Endothelial cell (in vitro differentiated cells): ENCODE data around the gene CCDC51. TPM values are rescaled to one million over a fixed set of nuclear protein-coding genes. Genes with fewer than 3 reads are reported as not detected.

Experiments
- DNase-seq: peaks from one replicate; pipeline ENCODE4 v3.0.0; 2021; ENCODE audit warnings: low spot score
- H3K27ac Mint-ChIP-seq: one replicate; pipeline ENCODE4 v1.8.0; 2021; ENCODE audit warnings: mixed read lengths, inconsistent platforms; ENCODE audit not compliant: unreplicated experiment
- H3K27me3 Mint-ChIP-seq: one replicate; pipeline ENCODE4 v1.8.0; 2021; ENCODE audit warnings: mild to moderate bottlenecking, moderate library complexity, mixed read lengths, inconsistent platforms; ENCODE audit not compliant: unreplicated experiment
- H3K36me3 Mint-ChIP-seq: one replicate; pipeline ENCODE4 v1.8.0; 2021; ENCODE audit warnings: mild to moderate bottlenecking, low read depth, mixed read lengths, inconsistent platforms; ENCODE audit not compliant: unreplicated experiment
- H3K4me1 Mint-ChIP-seq: one replicate; pipeline ENCODE4 v1.8.0; 2021; ENCODE audit warnings: mild to moderate bottlenecking, mixed read lengths, inconsistent platforms; ENCODE audit not compliant: unreplicated experiment
- H3K4me3 Mint-ChIP-seq: one replicate; pipeline ENCODE4 v1.8.0; 2021; ENCODE audit warnings: mild to moderate bottlenecking, mixed read lengths, inconsistent platforms; ENCODE audit not compliant: unreplicated experiment
- H3K9me3 Mint-ChIP-seq: one replicate; pipeline ENCODE4 v1.8.0; 2021; ENCODE audit warnings: mixed read lengths, inconsistent platforms; ENCODE audit not compliant: unreplicated experiment
- CTCF ChIP-seq: fragments of 200-600 bp; sonication (generic); IDR thresholded peaks from one replicate; pipeline ENCODE4 v1.5.0; 2021; ENCODE audit warnings: antibody characterized with exemption; ENCODE audit not compliant: unreplicated experiment
- total RNA-seq: library from RNA; stranded (reverse); fragmentation: NEBNext Ultra II Directional; extraction: Animal tissue kit (Norgen Biotek cat#: 25700); gene quantifications from one replicate; pipeline ENCODE4 v1.2.1, GENCODE V29; 2021; ENCODE audit not compliant: unreplicated experiment

The CCDC51 gene
- total RNA-seq, 1 donor from 2014 or later: 11.8 TPM

DNA sequence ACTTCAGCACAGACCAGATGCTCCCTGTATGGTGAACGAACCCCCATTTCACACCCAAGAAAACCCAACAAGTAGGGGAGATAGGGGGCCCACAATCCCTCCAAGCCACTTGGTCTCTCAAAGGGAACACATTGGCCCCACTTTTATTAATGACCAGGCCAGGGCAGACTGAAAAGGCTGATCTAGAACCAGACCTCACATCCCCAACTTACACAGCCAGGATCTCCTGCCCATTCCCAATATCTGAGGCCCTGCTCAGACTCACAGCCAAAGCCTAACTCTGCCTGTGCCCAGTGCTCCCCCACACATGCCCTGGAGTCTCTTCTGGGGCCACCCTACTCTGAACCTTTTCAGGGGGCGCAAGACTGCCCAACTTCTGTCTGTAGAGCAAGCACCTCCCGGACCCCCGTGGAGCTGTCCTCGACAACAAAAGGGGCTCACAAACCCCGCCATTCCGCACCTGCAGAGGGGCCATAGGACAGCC, 11.8 kb downstream of the CCDC51 start:
- H3K27ac Mint-ChIP-seq: peak overlapping the region; percentile 64
- H3K27me3 Mint-ChIP-seq: peaks cover 23% of the 10 kb centered on the region
- DNase-seq: no peak
- peak overlapping the region; percentile 79 for H3K4me3 Mint-ChIP-seq
- no peaks in the 10 kb centered on the region for H3K9me3 Mint-ChIP-seq
- peaks cover 16% of the 10 kb centered on the region for H3K36me3 Mint-ChIP-seq
- H3K4me1 Mint-ChIP-seq: peaks cover 34% of the 10 kb centered on the region
- no peak for TF ChIP-seq CTCF

GRCh38 chr3:48427630-48427962, 12.3 kb downstream of the CCDC51 start:
- H3K4me1 Mint-ChIP-seq: peaks cover 34% of the 10 kb centered on the region
- no peak overlapping the region for H3K27ac Mint-ChIP-seq
- H3K9me3 Mint-ChIP-seq: no peaks in the 10 kb centered on the region
- no peak for DNase-seq
- peaks cover 20% of the 10 kb centered on the region for H3K36me3 Mint-ChIP-seq
- peak overlapping the region; percentile 79 for H3K4me3 Mint-ChIP-seq
- peaks cover 24% of the 10 kb centered on the region for H3K27me3 Mint-ChIP-seq
- TF ChIP-seq CTCF: no peak

DNA sequence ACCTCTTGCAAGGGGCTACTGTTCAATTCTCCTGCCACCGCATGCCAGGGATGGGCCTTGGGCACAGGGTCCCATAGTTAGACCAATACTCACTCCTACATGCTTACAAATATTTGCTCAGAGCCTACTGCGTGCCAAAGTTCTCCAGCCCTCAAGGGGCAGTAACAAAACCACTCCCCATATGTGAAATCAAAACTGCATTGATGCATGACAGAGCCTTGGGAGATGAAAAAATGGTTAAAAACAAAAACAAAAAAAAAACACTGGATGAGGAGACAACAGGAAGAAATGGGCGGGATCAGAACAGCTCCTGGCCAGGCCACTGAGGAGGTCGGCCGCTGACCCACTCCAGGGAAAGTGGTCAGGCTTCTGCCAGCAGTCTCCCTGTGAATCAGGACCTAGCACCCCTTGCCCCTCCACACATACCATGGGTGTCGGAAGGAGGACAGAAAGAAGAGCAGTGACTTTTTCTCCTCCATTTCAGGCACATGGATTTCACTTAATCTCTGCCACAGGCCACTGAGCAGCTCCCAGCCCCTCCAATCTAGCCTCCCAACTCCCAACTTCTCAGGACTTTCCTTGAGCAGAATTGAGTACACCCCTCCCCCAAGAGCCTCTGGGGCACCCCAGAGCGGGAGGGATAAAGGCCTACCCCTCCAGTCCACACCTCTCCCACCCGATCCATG, 12.8 kb downstream of the CCDC51 start:
- peaks cover 34% of the 10 kb centered on the region for H3K4me1 Mint-ChIP-seq
- no peaks in the 10 kb centered on the region for H3K9me3 Mint-ChIP-seq
- peaks cover 15% of the 10 kb centered on the region for H3K36me3 Mint-ChIP-seq
- peak overlapping the region; percentile 39 for H3K27ac Mint-ChIP-seq
- H3K4me3 Mint-ChIP-seq: peak overlapping the region; percentile 11
- no peak for TF ChIP-seq CTCF
- peaks cover 24% of the 10 kb centered on the region for H3K27me3 Mint-ChIP-seq
- DNase-seq: no peak

DNA sequence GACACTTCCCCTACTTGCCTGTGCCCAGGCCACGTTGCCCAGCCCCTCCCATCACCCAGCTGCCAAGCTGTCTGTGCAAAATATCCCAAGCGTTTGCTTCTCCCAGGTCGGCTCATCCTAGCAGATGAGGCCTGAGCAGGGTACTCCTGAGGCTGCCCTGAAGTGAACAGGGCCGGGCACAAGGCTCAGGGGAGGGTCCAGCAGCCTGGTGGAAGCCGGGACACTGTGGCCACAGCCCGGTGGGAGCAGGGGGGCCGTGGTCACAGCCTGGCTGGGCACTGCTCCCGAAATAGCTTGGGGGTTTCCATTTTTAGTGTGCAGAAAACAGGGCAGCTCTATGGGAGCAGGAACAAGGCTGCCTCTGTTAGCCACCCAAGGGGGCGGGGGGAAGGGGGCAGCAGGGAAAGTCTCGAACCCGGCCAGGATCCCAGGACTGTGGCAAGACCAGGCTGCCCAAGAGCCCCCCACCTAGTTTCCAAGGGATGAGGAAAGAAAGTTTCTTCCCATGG, 13.5 kb downstream of the CCDC51 start:
- Mint-ChIP-seq H3K4me3 (no peak overlapping the region), H3K36me3 (peaks cover 15% of the 10 kb centered on the region), H3K4me1 (peaks cover 30% of the 10 kb centered on the region), H3K9me3 (no peaks in the 10 kb centered on the region), H3K27me3 (peaks cover 26% of the 10 kb centered on the region), H3K27ac (no peak overlapping the region)
- no peak for TF ChIP-seq CTCF
- no peak for DNase-seq

GRCh38 chr3:48425281-48425812, 14.6 kb downstream of the CCDC51 start:
- H3K4me1 Mint-ChIP-seq: peaks cover 24% of the 10 kb centered on the region
- H3K4me3 Mint-ChIP-seq: peak overlapping the region; percentile 28
- no peaks in the 10 kb centered on the region for H3K9me3 Mint-ChIP-seq

More at GRCh38 chr3:48425281-48425812, 14.6 kb downstream of the CCDC51 start:
- peaks cover 18% of the 10 kb centered on the region for H3K36me3 Mint-ChIP-seq
- peak overlapping the region; percentile 49 for H3K27ac Mint-ChIP-seq
- DNase-seq: no peak
- peaks cover 26% of the 10 kb centered on the region for H3K27me3 Mint-ChIP-seq
- TF ChIP-seq CTCF: no peak
